GM10248 (cell line): ENCODE measurements around the gene MARCHF3.
"Not testable (repeated sequence)": the region's sequence is repeated elsewhere in the genome, so short reads cannot be mapped to it uniquely, and the experiment has no call there.

Experiments used
- CTCF ChIA-PET: fragments of 300-600 bp; sonication (Branson Sonifier 250); formaldehyde crosslinking; extraction: SDS; loops from one replicate; lab custom pipeline; 2021; ENCODE audit warnings: antibody characterized with exemption; lab: Yijun Ruan, JAX
- POLR2A ChIA-PET: fragments of 350-650 bp; sonication (Branson Sonifier 250); formaldehyde crosslinking; extraction: SDS; loops from one replicate; lab custom pipeline; 2020; ENCODE audit warnings: antibody characterized with exemption; lab: Yijun Ruan, JAX
- DNase-seq: peaks from one replicate; pipeline ENCODE4 v3.0.0; 2012; ENCODE audit errors: extremely low spot score
- CTCF ChIP-seq: IDR thresholded peaks from 2 replicates; pipeline ENCODE4 v1.5.1; 2012; ENCODE audit warnings: mild to moderate bottlenecking, low read depth; ENCODE audit errors: extremely low read depth, missing control alignments, control extremely low read depth

MARCHF3 gene

GRCh38 chr5:127026166-127026565 is 4.2 kb downstream of the MARCHF3 start:
- ChIA-PET POLR2A (no interaction called here), CTCF (interaction anchor here (0.8 to 5.2 kb wide), 9 partner anchors 8 to 246 kb away, joined by 3 to 32 read pairs (median 3); no protein-coding TSS in a partner anchor)
- DNase-seq, result no peak
- TF ChIP-seq CTCF, result no peak

- ChIA-PET POLR2A (no interaction called here), CTCF (interaction anchor here (0.8 to 5.2 kb wide), 7 partner anchors 12 to 246 kb away, joined by 3 to 32 read pairs (median 3); no protein-coding TSS in a partner anchor)
- no peak for DNase-seq
- TF ChIP-seq CTCF, result no peak
Measured at GRCh38 chr5:127025467-127025866, 4.9 kb downstream of the MARCHF3 start.

GRCh38 chr5:127024821-127025220 is 5.5 kb downstream of the MARCHF3 start:
- TF ChIP-seq CTCF, result no peak
- no peak for DNase-seq
- ChIA-PET POLR2A (no interaction called here), CTCF (interaction anchor here (0.7 to 5.2 kb wide), 4 partner anchors 10 to 25 kb away, joined by 3 to 32 read pairs (median 6); no protein-coding TSS in a partner anchor)

- CTCF ChIA-PET, result interaction anchor here (1.2 to 1.5 kb wide), 3 partner anchors 9 to 186 kb away, joined by 3 to 7 read pairs (median 4); no protein-coding TSS in a partner anchor
- POLR2A ChIA-PET, DNase-seq: not testable (repeated sequence)
Measured at GRCh38 chr5:127023552-127024191, 6.7 kb downstream of the MARCHF3 start.

GRCh38 chr5:127022846-127023245 is 7.5 kb downstream of the MARCHF3 start:
- POLR2A ChIA-PET, result no interaction called here
- TF ChIP-seq CTCF, result no peak
- DNase-seq, result no peak
- CTCF ChIA-PET, result no interaction called here

GRCh38 chr5:127019928-127020327 is 10.4 kb downstream of the MARCHF3 start:
- CTCF ChIA-PET, result interaction anchor here (1.2 to 1.9 kb wide), 4 partner anchors 9 to 13 kb away, joined by 3 to 7 read pairs (median 4); partner anchors contain the start of gene MARCHF3
- no peak for TF ChIP-seq CTCF
- POLR2A ChIA-PET, result no interaction called here
- no peak for DNase-seq

GRCh38 chr5:127016722-127017121 is 13.6 kb downstream of the MARCHF3 start:
- CTCF ChIA-PET, result interaction anchor here (2.3 kb wide), 1 partner anchor 12 kb away, joined by 9 read pairs; no protein-coding TSS in a partner anchor
- DNase-seq, POLR2A ChIA-PET: not testable (repeated sequence)

GRCh38 chr5:127015716-127016115 is 14.6 kb downstream of the MARCHF3 start:
- CTCF ChIA-PET, result interaction anchor here (1.2 to 4.0 kb wide), 4 partner anchors 8 to 66 kb away, joined by 3 to 32 read pairs (median 5); no protein-coding TSS in a partner anchor

More at GRCh38 chr5:127015716-127016115, 14.6 kb downstream of the MARCHF3 start:
- POLR2A ChIA-PET, result no interaction called here
- no peak for DNase-seq
- TF ChIP-seq CTCF, result no peak
